Stimulated activated CD8-positive, alpha-beta memory T cell treated with anti-CD3 and anti-CD28 coated beads, Interleukin-15, amount 100 ng/mL, for 1 hour (primary cell): ENCODE results near the gene ALAS1.
"Not testable (repeated sequence)": the region's sequence is repeated elsewhere in the genome, so short reads cannot be mapped to it uniquely, and the experiment has no call there.

Experiments used
- DNase-seq: peaks from one replicate; pipeline ENCODE4 v3.0.0-alpha.2; 2020; ENCODE audit warnings: low read depth

ALAS1 gene

DNA sequence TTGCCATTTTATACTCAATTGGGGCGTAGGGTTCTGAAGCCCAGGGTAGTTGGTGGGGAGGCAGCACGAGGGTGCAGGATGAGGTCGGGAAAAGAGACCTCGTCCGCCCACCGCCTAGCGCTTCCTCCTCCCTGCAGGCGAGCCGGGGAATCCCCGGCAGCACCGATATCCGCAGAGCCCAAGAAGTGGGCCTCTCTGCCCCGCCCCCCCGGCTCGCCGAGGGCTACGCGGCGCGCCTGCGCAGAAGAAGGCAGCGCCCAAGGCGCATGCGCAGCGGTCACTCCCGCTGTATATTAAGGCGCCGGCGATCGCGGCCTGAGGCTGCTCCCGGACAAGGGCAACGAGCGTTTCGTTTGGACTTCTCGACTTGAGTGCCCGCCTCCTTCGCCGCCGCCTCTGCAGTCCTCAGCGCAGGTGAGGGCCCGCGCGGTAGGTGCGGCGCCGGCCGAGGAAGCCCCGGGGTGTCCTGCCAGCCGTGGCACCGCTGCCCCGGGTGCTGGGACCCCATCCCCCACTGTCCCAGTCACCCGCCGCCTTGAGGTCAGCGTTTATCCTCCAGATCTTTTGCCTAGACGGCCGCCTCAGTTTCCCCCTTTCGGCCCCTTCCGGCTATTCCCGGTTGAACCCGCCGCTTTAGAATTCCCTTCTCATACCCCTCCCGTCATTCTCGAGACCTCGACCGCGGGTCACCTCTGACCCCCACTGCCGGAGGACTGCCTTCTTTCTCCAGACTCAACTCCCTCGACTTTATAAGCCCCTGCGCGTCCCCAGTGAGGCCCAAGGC, at the start of gene ALAS1:
Gene ALAS1 (plus strand): TSS at position 319 of the 784 bp plus-strand sequence. CDS start 1,082 bp downstream, outside the sequence.
- DNase-seq = peak; percentile 89

DNA sequence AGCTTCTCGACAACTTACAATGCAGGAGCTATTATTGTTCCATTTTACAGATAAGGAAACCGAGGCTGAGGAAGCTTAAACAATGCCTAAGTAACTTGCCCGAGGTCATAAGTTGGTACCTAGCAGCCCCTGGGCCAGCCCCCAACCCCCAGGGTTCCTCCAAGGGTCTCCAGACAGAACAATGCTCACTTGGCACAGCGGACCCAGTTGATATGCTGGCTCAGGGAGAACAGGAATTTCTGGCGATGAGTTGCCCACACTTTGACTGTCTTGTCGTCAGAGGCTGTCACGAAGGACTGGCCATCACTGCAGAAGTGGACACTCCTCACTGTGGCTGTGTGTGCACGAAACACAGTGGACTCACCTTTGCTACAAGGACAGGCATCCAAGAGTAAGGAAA, 48.9 kb upstream of the ALAS1 start:
- DNase-seq = no peak

DNA sequence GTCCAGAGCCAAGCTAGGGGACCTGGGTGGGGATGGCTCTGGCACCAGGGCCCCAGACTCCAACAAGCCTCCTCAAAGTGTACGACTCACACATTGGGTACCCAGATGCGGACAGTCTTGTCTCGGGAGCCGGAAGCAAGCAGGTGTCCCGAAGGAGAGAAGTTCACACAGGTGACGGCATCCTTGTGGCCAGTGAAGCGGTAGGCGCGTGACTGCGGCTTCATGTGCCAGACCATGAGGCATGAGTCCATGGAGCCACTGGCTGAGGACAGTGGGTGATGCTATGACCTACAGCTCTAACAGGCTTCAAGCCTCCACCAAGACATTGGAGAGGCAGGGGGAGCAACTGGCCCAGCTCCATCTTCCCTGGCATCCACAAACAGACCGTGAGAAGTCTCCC, 48.2 kb upstream of the ALAS1 start:
- no peak for DNase-seq

DNA sequence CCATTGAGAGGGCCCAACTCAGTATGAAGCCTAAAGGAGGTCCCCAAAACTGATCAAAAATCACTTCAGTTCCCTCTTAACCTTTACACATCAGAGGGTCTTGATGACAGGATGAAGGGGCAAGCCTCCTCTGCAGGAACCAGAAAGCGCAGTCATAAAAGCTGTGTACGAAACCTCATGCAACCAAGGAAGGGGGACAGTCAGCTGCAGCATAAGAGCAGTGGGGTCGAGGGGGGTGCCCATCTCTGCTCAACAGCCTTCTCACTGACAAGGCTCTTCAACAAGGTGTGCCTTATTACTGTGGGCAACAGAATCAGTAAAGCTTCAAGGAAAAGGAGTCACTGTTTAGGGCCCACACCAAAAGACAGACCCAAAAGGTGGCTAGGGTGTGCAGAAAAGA, 47.6 kb upstream of the ALAS1 start:
- DNase-seq = no peak

DNA sequence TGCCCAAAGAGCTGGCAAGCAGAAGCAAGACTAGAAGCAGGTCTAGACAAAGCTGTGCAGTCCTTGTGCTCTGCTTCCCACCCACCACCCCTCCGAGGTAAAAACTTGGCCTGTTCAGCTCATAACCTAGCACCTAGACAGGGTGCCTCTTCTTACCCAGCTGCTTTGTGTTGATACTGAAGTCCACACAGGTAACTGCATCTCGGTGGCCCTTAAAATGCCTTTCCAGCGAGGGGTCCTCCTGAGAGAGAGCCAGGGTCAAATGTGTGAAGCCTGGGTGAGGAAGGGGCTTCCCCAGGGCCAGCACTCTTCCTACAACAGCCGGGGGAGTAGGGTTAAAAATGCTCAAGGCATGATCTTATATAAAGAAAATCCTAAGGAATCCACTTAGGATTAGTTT, 47.1 kb upstream of the ALAS1 start:
- no peak for DNase-seq

DNA sequence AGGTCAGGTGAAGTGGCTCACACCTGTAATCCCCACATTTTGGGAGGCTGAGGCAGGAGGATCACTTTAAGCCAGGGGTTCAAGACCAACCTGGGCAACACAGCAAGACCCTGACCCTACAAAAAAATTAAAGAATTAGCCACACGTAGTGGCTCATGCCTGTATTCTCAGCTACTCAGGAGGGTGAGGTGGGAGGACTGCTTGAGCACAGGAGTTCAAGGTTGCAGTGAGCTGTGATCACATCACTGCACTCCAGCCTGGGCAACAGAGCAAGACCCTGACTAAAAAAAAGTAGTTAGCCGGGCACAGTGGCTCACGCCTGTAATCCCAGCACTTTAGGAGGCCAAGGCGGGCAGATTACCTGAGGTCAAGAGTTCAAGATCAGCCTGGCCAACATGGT, 46.0 kb upstream of the ALAS1 start:
- not testable (repeated sequence) for DNase-seq

DNA sequence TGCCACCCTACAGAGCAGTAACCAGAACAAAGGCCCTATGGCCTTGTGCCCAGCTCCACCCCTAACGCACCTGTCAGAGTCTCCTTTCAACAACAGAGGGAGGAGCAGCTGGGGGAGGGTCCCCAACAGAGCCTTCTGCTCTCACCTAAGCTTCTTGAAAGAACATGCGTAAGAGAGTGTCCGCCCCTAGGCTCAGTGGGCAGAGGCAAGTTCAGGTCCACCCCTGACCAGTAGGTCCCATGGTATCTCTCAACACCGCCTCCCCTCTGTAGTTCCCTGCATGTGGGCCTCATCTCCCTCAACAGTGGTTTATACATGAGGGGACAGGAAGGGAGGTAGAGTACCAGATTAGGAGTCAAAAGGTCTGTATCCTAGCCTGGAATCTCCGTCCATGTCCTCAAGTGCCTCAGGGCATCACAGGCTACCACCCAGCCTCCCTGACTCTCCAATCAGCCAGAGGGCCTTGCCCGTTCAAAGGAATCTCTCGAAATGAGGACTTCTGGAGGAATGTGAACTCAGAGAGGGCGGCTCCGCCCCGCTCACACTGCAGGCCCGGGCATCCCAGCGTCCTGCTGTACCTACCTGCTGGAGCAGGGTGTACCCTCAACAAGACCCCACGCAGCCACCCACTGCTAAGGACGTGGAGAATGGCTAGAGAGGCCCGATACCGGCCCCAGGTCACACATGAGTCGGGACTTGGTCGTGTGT, 44.4 kb upstream of the ALAS1 start:
- DNase-seq = no peak

DNA sequence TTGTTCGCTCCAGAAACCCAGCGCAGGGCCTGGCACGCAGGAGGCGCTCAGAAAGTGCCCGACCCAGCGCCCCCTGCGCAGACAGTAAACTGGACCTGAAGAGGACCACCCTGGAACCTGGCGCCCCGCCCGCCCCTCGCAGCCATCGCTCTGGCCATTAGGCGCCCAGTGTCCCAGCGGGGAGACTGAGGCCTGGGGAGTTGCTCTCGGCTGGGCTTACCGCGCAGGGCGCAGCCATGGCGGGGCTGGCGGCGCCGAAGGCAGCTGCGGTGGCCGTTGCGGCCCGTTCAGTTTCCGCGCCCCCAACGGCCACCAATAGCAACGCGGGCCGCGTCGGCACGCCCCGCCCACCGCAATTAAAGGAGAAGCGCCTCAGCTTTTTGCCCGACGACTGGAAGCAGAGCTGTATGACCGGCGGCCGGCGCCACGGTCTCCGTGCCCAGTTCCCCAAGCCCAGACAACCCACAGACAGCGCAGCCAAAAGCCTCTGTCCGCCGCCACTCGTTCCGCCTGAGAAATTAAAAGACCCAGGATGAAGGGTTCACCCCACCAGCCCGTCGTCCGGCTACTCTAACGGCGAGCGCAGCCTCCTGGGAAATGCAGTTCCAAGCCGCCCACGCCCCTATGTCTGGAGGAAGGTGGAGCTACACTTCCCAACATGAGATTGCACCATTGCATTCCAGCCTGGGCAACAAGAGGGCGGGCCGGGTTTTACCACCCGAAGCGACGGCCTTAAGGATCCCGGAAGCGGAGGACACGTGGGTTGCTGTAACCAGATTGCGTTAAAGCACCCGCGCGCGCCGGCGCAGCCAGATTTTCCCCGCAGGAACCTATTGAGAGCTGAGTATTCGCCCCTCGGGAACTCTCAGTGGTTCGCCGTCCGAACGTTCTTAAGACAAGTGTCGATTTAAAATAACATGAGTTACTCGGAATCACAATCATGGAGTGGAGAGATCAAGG, 43.5 kb upstream of the ALAS1 start, which contains the start of gene POC1A:
Gene POC1A (minus strand): TSS at position 289 of the 960 bp plus-strand sequence. CDS start 51 bp downstream, at position 238.
- peak; percentile 64 for DNase-seq

DNA sequence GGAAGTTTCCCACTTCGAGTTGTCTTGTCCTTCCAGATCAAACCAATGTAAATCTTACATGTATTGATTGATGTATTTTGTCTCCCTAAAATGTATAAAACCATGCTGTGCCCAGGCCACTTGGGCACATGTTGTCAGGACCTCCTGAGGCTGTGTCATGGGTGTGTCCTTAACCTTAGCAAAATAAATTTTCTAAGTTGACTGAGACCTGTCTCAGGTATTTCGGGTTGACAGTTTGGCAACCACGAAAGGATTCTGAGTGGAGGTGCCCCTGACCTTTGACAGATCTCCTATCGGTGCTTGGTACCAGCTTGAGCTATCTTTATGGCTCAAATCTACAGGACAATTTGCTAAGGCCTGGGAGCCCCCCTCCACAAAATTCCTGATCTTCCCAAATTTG, 42.0 kb upstream of the ALAS1 start:
- no peak for DNase-seq

DNA sequence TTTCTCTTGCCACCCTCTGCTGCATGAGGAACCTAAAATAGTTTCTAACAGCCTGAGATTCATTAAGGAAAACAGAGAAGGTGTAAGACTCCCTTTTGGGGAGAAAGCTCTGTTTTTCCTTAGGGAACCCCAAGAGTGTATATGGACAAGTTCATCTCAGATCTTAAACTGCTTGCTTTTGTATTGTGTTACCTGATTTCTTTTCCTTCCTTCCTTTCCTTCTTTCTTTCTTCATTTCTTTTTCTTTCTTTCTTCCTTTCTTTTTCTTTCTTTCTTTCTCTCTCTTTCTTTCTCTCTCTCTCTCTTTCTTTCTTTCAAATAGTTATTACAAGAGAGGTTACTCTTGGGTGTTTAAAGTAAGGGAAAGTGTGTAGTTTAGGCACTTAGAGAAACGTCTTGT, 38.5 kb upstream of the ALAS1 start:
- no peak for DNase-seq

DNA sequence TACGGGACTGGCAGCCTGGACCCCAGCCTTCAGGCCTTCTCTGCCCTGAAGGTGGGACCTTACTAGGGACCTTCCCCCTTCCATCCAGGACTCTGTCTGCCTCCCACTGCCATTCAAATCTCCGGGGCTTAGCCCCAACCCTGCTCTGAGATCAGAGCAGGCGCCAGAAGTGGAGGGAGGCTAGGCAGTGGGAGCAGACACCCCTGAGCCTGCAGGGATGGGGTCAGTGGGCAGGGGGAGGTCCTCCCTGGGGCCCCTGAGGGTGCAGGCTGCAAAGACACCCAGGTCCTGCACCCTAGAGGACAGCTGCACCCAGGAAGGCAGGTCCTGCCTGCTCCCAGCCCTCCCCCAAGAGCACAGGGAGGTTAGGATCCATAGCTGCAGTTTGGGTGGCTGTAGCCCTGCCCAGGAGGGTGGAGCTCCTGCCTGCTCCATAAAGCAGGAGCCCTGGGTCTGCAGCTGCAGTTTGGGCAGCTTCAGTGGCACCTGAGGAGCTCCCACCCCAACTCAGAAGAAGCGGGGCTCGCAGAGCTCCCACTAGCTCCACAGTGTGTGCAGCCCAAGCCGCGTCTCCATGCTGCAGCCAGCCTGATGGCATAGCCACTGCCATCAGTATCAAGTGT, 35.6 kb upstream of the ALAS1 start:
- no peak for DNase-seq

DNA sequence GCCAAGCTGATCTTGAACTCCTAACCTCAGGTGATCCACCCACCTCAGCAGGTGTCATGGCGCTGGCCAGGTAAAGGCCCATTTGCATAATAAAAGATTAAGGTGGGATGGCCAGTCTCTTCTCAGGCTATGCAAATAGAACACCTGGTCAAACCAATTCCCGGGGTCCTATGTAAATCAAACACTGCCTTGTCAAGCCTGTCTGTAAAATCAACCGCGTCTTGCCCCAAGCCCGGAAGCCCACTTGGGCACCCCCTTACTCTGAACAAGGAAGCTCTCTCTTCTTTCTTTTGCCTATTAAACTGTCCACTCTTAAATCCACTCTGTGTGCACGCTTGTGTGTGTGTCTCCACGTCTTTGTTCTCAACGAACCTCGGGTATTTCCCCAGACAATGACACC, 30.7 kb upstream of the ALAS1 start:
- no peak for DNase-seq

DNA sequence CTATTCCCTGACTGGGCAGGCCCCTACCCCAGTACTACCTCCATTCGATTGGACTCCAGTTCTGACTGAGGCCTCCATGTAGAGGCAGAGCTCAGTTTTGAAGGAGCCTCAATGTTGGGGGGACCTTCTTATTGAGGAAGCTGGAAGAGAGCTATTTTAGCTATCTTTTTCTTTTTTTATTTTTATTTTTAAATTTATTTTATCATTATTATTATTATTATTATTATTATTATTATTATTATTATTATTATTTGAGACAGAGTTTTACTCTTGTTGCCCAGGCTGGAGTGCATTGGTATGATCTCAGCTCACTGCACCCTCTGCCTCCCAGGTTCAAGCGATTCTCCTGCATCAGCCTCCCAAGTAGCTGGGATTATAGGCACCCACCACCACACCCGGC, 27.7 kb upstream of the ALAS1 start:
- DNase-seq = not testable (repeated sequence)

DNA sequence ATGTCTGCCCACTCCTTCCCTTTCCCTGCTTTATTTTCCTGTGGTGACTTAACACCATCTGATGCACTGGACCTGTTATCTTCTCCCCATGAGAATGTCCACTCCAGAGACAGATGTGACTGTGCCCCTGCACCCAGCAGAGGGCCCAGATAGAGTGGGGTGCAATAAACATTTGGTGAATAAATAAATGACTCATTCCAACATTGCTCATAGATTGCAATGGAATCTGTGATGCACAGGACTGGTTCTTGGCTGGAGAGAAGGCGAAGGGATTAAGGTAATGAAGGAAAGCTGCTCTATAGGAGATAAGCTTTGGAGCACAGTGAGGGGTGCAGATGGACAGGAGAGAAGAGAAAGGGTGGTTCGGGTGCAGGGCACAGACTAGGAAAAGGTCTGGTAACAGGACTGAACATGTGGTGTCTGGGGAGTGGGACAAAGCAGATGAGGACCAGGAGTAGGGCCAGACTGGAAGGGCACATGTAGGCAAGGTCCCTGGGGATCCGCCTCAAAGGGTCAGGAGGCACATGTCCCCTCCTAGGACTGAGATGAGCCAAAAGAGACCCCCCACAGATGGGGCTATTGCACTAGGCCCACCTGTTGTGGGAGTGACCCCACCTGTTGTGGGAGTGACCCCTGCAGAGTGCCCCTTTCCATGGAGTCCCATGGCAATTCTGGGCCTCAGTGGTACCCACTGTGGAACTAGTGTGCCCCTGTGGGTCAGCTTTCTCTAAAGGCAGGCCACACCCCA, 26.3 kb upstream of the ALAS1 start:
- DNase-seq = no peak

DNA sequence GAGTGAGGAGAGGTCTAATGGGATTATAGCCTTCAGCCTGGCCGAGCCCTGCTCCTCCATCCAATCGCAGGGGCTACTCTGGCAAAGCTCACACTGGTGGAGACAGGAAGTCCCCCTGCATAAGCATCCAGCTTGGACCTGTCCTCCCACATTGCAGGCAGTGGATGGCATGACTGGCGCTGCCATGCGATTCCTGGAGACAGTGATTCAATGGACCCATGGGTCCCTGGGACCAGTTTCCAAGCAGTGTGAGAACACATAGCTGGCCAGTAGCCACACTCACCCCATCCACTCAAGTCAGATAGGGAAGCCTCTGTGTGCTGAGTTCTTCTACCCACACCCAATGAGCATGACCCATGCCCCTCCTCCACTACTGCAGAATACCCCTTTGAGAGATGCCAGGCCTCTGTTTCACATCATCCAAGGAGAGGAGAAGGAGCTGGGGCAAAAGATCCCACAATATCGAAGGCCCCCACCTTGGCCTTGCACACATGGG, 25.6 kb upstream of the ALAS1 start:
- DNase-seq = no peak

DNA sequence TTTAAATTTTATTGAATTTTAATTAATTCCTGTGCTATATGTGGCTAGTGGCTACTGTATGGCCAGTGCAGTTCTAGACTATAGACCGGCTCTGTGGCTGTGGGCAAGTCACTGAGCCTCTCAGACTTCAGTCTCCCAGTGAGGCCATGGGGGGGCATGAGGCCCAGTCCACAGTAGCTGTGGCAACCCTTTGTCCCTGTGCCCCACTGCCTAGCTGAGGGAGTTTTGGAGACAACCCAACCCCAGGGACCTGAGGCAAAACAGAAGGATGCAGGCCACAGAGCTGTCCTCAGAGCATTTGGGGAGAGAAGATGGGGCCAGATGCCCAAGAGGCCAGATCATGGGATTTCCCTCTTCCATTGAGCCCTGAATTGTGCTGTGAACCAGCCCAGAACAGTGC, 24.9 kb upstream of the ALAS1 start:
- no peak for DNase-seq

DNA sequence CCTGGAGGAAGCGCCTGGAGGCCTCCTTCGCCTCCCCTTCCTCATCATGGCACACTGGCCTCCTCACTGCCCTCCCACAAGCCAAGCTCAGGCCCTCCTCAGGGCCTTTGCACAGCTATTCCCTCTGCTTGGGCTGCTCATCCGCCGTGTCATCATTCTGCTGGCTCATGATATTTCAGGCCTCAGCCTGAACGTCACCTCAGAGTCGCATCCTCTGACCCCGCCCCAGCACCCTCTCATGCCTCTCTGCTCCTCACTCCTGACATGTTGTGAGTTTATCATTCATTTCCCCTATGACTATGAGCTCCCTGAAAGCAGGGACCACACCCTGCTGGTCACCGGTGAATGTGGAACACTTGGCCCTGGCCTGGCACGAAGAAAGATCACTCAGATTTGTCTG, 23.1 kb upstream of the ALAS1 start:
- no peak for DNase-seq

DNA sequence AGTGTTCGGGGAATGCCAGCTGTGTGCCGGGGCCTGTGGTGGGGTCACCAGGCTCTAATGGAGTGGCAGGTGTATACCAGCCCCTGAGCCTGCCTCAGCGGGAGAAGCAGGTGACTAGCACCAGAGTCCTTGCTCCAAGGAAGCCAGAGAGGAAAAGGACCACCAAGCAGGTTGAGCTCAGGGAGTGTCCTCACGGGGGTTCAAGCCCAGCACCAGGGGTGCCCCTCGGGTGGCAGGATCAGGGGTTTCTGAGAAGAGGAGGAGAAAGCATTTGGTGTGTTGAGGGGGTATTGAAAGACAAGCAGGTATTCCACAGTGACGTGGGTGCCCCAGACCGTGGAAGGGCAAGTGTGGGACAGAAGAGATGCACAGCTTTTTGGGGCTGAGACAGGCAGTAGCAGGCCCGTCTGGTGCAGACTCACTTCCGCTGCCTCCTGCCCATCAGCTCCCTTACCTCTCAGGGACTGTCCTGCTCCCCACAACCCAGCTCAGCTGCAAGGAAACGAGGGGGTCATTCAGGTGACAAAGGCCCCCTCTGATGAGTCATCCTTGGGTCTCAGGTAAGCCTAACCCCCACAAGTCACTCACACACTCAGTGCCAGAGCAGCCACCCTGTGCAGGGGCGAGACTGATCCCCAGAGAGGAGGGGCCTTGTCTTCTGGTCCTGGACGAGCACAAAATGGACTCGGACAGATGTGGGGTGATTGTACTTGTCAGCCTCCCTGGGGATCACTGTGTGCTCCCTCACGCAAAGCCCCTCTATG, 22.4 kb upstream of the ALAS1 start:
- no peak for DNase-seq

DNA sequence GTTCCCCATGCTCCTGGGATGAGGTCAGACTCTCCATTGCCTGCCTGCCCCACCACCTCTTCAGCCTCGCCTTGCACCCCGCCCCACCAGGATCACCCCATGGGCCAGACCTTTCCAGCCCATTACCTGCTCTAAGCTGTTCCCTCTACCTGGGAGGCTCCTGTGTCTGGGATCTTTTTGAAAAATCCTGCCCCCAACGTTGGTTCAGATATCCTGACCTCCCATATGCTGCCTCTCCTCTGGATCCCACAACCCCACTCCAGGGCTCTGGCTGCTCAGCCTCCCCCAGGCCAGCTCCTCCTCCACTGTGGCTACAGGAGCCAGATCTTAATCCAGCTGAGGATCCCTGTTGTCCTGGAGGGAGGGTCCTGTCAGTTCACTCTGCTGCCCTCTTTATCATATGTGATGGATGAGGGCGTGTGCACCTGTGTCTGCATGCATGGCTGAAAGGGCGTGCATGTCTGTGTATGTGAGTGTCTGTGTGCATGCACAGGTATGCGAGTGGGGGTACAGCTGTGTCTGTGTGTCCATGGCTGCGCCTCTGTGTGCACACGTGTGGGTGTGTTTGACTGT, 21.7 kb upstream of the ALAS1 start:
- DNase-seq = no peak
